T-cell (primary cell): ENCODE data around the gene LILRA6. TPM values are rescaled to one million over a fixed set of nuclear protein-coding genes. Genes with fewer than 3 reads are reported as not detected.
"Not testable (repeated sequence)": the region's sequence is repeated elsewhere in the genome, so short reads cannot be mapped to it uniquely, and the experiment has no call there.

Experiments
- ATAC-seq, 4 experiments: fragments of 200-7000 bp in 3 of 4; fragments of 150-1000 bp in 1 of 4; cut with Tn5 transposase; replicated peaks in 1 of 4; 1 replicate in 3 of 4; 2 replicates in 1 of 4; pipeline ENCODE4 v1.10.0; 2021; ENCODE audit warnings: moderate library complexity in 3 of 4, mild to moderate bottlenecking in 2 of 4, moderate number of reproducible peaks in 1 of 4
- CTCF ChIA-PET, 2 donors: fragments of 300-600 bp; sonication (Branson Sonifier 250); formaldehyde crosslinking; loops; one replicate each; lab custom pipeline; 2022; ENCODE audit warnings: antibody characterized with exemption in 2 of 2; lab: Charles Lee
- POLR2A ChIA-PET, 2 donors: fragments of 300-600 bp; sonication (Branson Sonifier 250); formaldehyde crosslinking; loops; one replicate each; lab custom pipeline; 2022; ENCODE audit warnings: antibody characterized with exemption in 2 of 2; lab: Charles Lee
- DNase-seq, 35 experiments: peaks; one replicate each; pipeline versions ENCODE4 v3.0.0 to v3.0.0-alpha.2; 2013 to 2023
- H3K27ac ChIP-seq: one replicate; pipeline ENCODE4 v1.5.1; 2013; ENCODE audit warnings: low read length
- H3K27me3 ChIP-seq, 2 experiments: replicated peaks in 1 of 2; 1 replicate in 1 of 2; 2 replicates in 1 of 2; pipeline versions ENCODE4 v1.6.1 to v1.7.0; 2013; ENCODE audit warnings: low read length in 1 of 2, mixed read lengths in 1 of 2; ENCODE audit not compliant: control insufficient read depth in 2 of 2, insufficient read depth in 2 of 2; ENCODE audit errors: extremely low read depth in 1 of 2
- H3K36me3 ChIP-seq, 2 donors: 1 replicate in 1 of 2; 2 replicates in 1 of 2; pipeline versions ENCODE4 v1.6.1 to v1.7.0; 2013; ENCODE audit warnings: low read length in 1 of 2; ENCODE audit not compliant: control insufficient read depth in 2 of 2, insufficient read depth in 1 of 2; ENCODE audit errors: extremely low read depth in 1 of 2
- H3K4me1 ChIP-seq, 2 experiments: 1 replicate in 1 of 2; 2 replicates in 1 of 2; pipeline versions ENCODE4 v1.6.1 to v1.7.0; 2013; ENCODE audit warnings: low read length in 2 of 2, mixed read lengths in 1 of 2; ENCODE audit not compliant: insufficient read depth in 2 of 2, control insufficient read depth in 1 of 2; ENCODE audit errors: extremely low read depth in 1 of 2
- H3K4me3 ChIP-seq, 2 donors: 1 replicate in 1 of 2; 2 replicates in 1 of 2; pipeline versions ENCODE4 v1.5.1 to v1.7.0; 2013; ENCODE audit warnings: mild to moderate bottlenecking in 2 of 2, low read length in 1 of 2, moderate library complexity in 1 of 2; ENCODE audit not compliant: control insufficient read depth in 1 of 2; ENCODE audit errors: extremely low read depth in 1 of 2
- H3K9me3 ChIP-seq: 2 replicates; pipeline ENCODE4 v1.7.0; 2013
- H3K27ac Mint-ChIP-seq, 2 donors: one replicate each; pipeline ENCODE4 v1.8.0; 2020 to 2021; ENCODE audit warnings: mild to moderate bottlenecking in 2 of 2, mixed read lengths in 2 of 2
- H3K27me3 Mint-ChIP-seq, 2 donors: one replicate each; pipeline ENCODE4 v1.8.0; 2021 to 2022; ENCODE audit warnings: mixed read lengths in 2 of 2
- H3K36me3 Mint-ChIP-seq: one replicate; pipeline ENCODE4 v1.8.0; 2021; ENCODE audit warnings: mixed read lengths
- H3K4me1 Mint-ChIP-seq, 3 donors: one replicate each; pipeline ENCODE4 v1.8.0; 2020 to 2022; ENCODE audit warnings: mixed read lengths in 3 of 3, mild to moderate bottlenecking in 1 of 3
- H3K4me3 Mint-ChIP-seq, 3 donors: one replicate each; pipeline ENCODE4 v1.8.0; 2020 to 2022; ENCODE audit warnings: mild to moderate bottlenecking in 3 of 3, mixed read lengths in 3 of 3, moderate library complexity in 3 of 3
- H3K9me3 Mint-ChIP-seq, 3 donors: one replicate each; pipeline ENCODE4 v1.8.0; 2020 to 2022; ENCODE audit warnings: mixed read lengths in 3 of 3
- WGBS: methylation state at CpG from one replicate; pipeline ENCODE4 v1.1.5; 2013; ENCODE audit warnings: missing lambda C conversion rate; ENCODE audit not compliant: insufficient coverage; 5-methylcytosine and 5-hydroxymethylcytosine counted together
- total RNA-seq, 35 experiments: library from RNA in 6 of 35; stranded (reverse) in 6 of 35; fragments of 120-200 nt in 1 of 35; gene quantifications; one replicate each; pipeline versions ENCODE4 v1.2.1 to v1.2.4 and lab custom pipeline; 2013 to 2026

LILRA6 gene
- total RNA-seq, 5 donors from 2014 or later (not counting 1 experiment from before 2014, with no cell fraction given): 0.13 to 0.58 (median 0.43) TPM; not detected in 2

GRCh38 chr19:54230031-54230430 lies 12.6 kb downstream of the LILRA6 start:
- H3K27me3 ChIP-seq: peaks cover 0 to 13% of the 10 kb centered on the region in 2 experiments
- Mint-ChIP-seq H3K27me3 (peaks cover 11 to 18% of the 10 kb centered on the region in 2 donors), H3K4me3 (no peak overlapping the region), H3K36me3 (no peaks in the 10 kb centered on the region), H3K27ac (no peak overlapping the region), H3K4me1 (peaks cover 4 to 16% (median 4%) of the 10 kb centered on the region in 3 donors), H3K9me3 (no peaks in the 10 kb centered on the region)
- ATAC-seq (no peak), DNase-seq (no peak)
- 80% methylated on average over 7 of the region's 7 CpGs for WGBS
- H3K4me1 ChIP-seq: peaks cover 0 to 11% of the 10 kb centered on the region in 2 experiments
- CTCF ChIA-PET: interaction anchor here in 1 of 2 donors (1.0 kb wide), 1 partner anchor 41 kb away, joined by 4 read pairs; the partner anchor contains the start of gene MBOAT7
- no peak overlapping the region for H3K4me3 ChIP-seq
- no peak overlapping the region for H3K27ac ChIP-seq
- H3K36me3 ChIP-seq: no peaks in the 10 kb centered on the region
- POLR2A ChIA-PET: interaction anchor here in 1 of 2 donors (0.5 kb wide), 1 partner anchor 20 kb away, joined by 6 read pairs; no protein-coding TSS in a partner anchor
- H3K9me3 ChIP-seq: no peaks in the 10 kb centered on the region

- ATAC-seq (no peak), DNase-seq (no peak)
- no peak overlapping the region for H3K4me3 ChIP-seq
- Mint-ChIP-seq H3K9me3 (no peaks in the 10 kb centered on the region), H3K4me3 (no peak overlapping the region), H3K27me3 (peaks cover 11 to 18% of the 10 kb centered on the region in 2 donors), H3K36me3 (no peaks in the 10 kb centered on the region), H3K4me1 (peaks cover 4 to 7% (median 4%) of the 10 kb centered on the region in 3 donors), H3K27ac (peak overlapping the region in 1 of 2 donors; percentile 6)
- 88% methylated on average over 5 of the region's 8 CpGs for WGBS
- POLR2A ChIA-PET: no interaction called here
- peaks cover 0 to 11% of the 10 kb centered on the region in 2 experiments for H3K4me1 ChIP-seq
- no peaks in the 10 kb centered on the region for H3K36me3 ChIP-seq
- H3K27me3 ChIP-seq: peaks cover 0 to 13% of the 10 kb centered on the region in 2 experiments
- no peak overlapping the region for H3K27ac ChIP-seq
- no peaks in the 10 kb centered on the region for H3K9me3 ChIP-seq
- CTCF ChIA-PET: interaction anchor here in 1 of 2 donors (0.8 to 1.0 kb wide), 2 partner anchors 33 to 76 kb away, joined by 3 to 4 read pairs; no protein-coding TSS in a partner anchor
These were observed 13.4 kb downstream of the LILRA6 start for GRCh38 chr19:54229146-54229545.

- CTCF ChIA-PET, POLR2A ChIA-PET, H3K27me3 ChIP-seq, H3K9me3 ChIP-seq, H3K36me3 Mint-ChIP-seq, DNase-seq, H3K27ac Mint-ChIP-seq, H3K4me3 ChIP-seq, H3K4me3 Mint-ChIP-seq, H3K9me3 Mint-ChIP-seq, H3K27ac ChIP-seq, ATAC-seq, H3K36me3 ChIP-seq: not testable (repeated sequence)
- H3K27me3 Mint-ChIP-seq: peaks cover 8 to 10% of the 10 kb centered on the region in 2 donors
- H3K4me1 Mint-ChIP-seq: peaks cover 4 to 10% (median 6%) of the 10 kb centered on the region in 3 donors
- H3K4me1 ChIP-seq: peaks cover 0 to 13% of the 10 kb centered on the region in 2 experiments
- WGBS: 60% methylated on average over 2 of the region's 10 CpGs
These were observed 18.0 kb downstream of the LILRA6 start for GRCh38 chr19:54224619-54225018.

GRCh38 chr19:54223937-54224281 lies 18.7 kb downstream of the LILRA6 start:
- peaks cover 4 to 10% (median 6%) of the 10 kb centered on the region in 3 donors for H3K4me1 Mint-ChIP-seq
- H3K27ac Mint-ChIP-seq, H3K36me3 Mint-ChIP-seq, H3K4me3 ChIP-seq, H3K27me3 ChIP-seq, CTCF ChIA-PET, ATAC-seq, POLR2A ChIA-PET, H3K9me3 Mint-ChIP-seq, H3K27ac ChIP-seq, H3K9me3 ChIP-seq, H3K27me3 Mint-ChIP-seq, H3K36me3 ChIP-seq, H3K4me3 Mint-ChIP-seq, DNase-seq: not testable (repeated sequence)
- H3K4me1 ChIP-seq: peaks cover 0 to 13% of the 10 kb centered on the region in 2 experiments
- WGBS: no CpG with 5 or more reads among the region's 5 CpGs

- H3K36me3 ChIP-seq, H3K4me3 ChIP-seq, DNase-seq, H3K27me3 ChIP-seq, H3K9me3 ChIP-seq, H3K27ac Mint-ChIP-seq, H3K36me3 Mint-ChIP-seq, H3K27ac ChIP-seq, H3K27me3 Mint-ChIP-seq, POLR2A ChIA-PET, H3K9me3 Mint-ChIP-seq: not testable (repeated sequence)
- peak in 1 of 4 experiments; percentile 31 for ATAC-seq
- H3K4me1 ChIP-seq: peaks cover 0 to 13% of the 10 kb centered on the region in 2 experiments
- CTCF ChIA-PET: interaction anchor here in 1 of 2 donors (0.6 kb wide), 1 partner anchor 127 kb away, joined by 4 read pairs; no protein-coding TSS in a partner anchor
- Mint-ChIP-seq H3K4me1 (peaks cover 4 to 10% (median 6%) of the 10 kb centered on the region in 3 donors), H3K4me3 (peak overlapping the region in 1 of 3 donors; percentile 50)
- WGBS: 66% methylated on average over 5 of the region's 14 CpGs
These were observed 19.2 kb downstream of the LILRA6 start for GRCh38 chr19:54223277-54223936.

GRCh38 chr19:54222474-54223276 lies 19.9 kb downstream of the LILRA6 start, which contains the start of gene LILRB3:
LILRB3 (minus strand) TSS chr19:54223007; CDS start chr19:54222976, 31 bp downstream.
- H3K36me3 Mint-ChIP-seq, POLR2A ChIA-PET, H3K9me3 Mint-ChIP-seq, H3K27ac ChIP-seq, H3K27ac Mint-ChIP-seq, H3K4me3 ChIP-seq, H3K27me3 Mint-ChIP-seq, H3K36me3 ChIP-seq, H3K27me3 ChIP-seq, H3K9me3 ChIP-seq: not testable (repeated sequence)
- Mint-ChIP-seq H3K4me1 (peaks cover 4 to 10% (median 6%) of the 10 kb centered on the region in 3 donors), H3K4me3 (peak within 1 kb of the TSS in 1 of 3 donors; percentile 50)
- CTCF ChIA-PET: interaction anchor here in 1 of 2 donors (0.6 kb wide), 1 partner anchor 126 kb away, joined by 4 read pairs; no protein-coding TSS in a partner anchor
- ATAC-seq: peak; percentile 31 to 65 (median 60)
- peaks cover 0 to 13% of the 10 kb centered on the region in 2 experiments for H3K4me1 ChIP-seq
- peak in 1 of 35 experiments; percentile 22 for DNase-seq
- WGBS: 84% methylated on average over 5 of the region's 16 CpGs
